HUES64 (cell line): Measurements from ENCODE around the gene COA3. TPM values are rescaled to one million over a fixed set of nuclear protein-coding genes. Genes with fewer than 3 reads are reported as not detected.
A peak's percentile ranks its signal among the peaks of the same experiment; 100 is the strongest.

Experiments used
- H3K27ac ChIP-seq: 2 replicates; pipeline ENCODE4 v1.7.0; 2013; ENCODE audit warnings: low read depth, low read length, inconsistent platforms
- H3K27me3 ChIP-seq: 2 replicates; pipeline ENCODE4 v1.6.1; 2013; ENCODE audit warnings: mild to moderate bottlenecking, low read length; ENCODE audit not compliant: insufficient read depth
- H3K36me3 ChIP-seq: 2 replicates; pipeline ENCODE4 v1.6.1; 2013; ENCODE audit warnings: mild to moderate bottlenecking, low read length; ENCODE audit not compliant: insufficient read depth
- H3K4me1 ChIP-seq: 2 replicates; pipeline ENCODE4 v1.6.1; 2013; ENCODE audit warnings: mild to moderate bottlenecking, low read length, moderate library complexity; ENCODE audit not compliant: insufficient read depth
- H3K4me3 ChIP-seq: 2 replicates; pipeline ENCODE4 v1.5.1; 2013; ENCODE audit warnings: mild to moderate bottlenecking, low read length, moderate library complexity
- H3K9ac ChIP-seq: 2 replicates; pipeline ENCODE4 v1.6.1; 2013; ENCODE audit warnings: mild to moderate bottlenecking, low read depth, low read length
- H3K9me3 ChIP-seq: 2 replicates; pipeline ENCODE4 v1.6.1; 2013; ENCODE audit warnings: low read depth, low read length; ENCODE audit not compliant: insufficient read depth
- WGBS: fragments of 150-250, 120-280 bp; methylation state at CpG from one replicate; pipeline ENCODE4 v1.1.7; 2013; ENCODE audit warnings: missing lambda C conversion rate; 5-methylcytosine and 5-hydroxymethylcytosine counted together
- polyA plus RNA-seq, 2 experiments: library from polyadenylated mRNA; stranded (reverse); fragments of 50-300 nt; gene quantifications; one replicate each; pipeline ENCODE4 v1.2.3, GENCODE V29; 2013

COA3 gene, protein sequence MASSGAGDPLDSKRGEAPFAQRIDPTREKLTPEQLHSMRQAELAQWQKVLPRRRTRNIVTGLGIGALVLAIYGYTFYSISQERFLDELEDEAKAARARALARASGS
- polyA plus RNA-seq (2013, experiment 1 of 2), result 66.8 TPM
- polyA plus RNA-seq (2013, experiment 2 of 2), result 62.1 TPM

DNA sequence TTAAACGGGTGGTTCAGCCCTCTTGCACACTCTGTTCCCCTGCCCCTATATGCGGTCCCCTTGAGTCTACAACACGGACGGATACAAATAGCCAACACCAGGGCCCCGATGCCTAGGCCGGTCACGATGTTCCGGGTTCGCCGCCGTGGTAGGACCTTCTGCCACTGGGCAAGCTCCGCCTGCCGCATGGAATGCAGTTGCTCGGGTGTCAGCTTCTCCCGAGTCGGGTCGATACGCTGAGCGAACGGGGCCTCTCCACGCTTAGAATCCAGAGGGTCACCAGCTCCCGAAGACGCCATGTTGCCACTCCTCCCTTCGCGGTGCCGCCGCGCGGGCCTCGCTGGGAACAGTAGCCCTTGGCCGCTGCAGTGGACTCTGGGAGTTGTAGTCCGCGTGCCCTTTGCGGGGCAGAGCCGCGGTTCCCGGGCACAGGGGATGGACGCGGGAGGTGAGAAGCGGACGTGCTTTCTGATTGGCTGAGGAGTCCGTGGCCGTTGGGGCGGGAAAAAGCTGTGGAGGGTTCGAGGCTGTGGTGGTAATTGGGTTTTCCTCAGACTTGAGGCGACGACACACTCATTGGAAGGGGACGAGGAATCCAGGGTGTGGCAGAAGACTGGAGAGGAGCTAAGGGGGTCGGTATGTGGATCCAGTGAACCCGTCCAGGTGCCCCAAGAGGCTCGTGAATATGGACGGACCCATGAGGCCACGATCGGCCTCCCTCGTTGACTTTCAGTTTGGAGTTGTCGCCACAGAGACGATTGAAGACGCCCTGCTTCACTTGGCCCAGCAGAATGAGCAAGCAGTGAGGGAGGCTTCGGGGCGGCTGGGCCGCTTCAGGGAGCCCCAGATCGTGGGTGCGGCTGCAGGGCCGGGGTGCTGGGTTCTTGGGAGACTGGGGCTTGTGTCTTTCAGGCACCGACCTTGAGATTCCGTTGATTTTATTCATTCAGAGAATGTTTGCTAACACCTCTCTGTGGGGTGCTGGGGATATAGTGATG lies at the start of gene COA3, which contains the start of gene CNTD1:
COA3 (minus strand) TSS at position 322 of the 998 bp plus-strand sequence; CDS start at position 299, 23 bp downstream.
CNTD1 (plus strand) TSS at position 479 of the 998 bp plus-strand sequence; CDS start at position 686, 207 bp downstream.
- H3K4me1 ChIP-seq, result peaks cover 3% of the 10 kb centered on the region; the same call in 1 of the 2 replicates
- peaks cover 15% of the 10 kb centered on the region; the same call in 1 of the 2 replicates for H3K36me3 ChIP-seq
- H3K4me3 ChIP-seq, result peak within 1 kb of the TSS; percentile 95
- H3K9me3 ChIP-seq, result no peaks in the 10 kb centered on the region
- WGBS, result 29% methylated on average over 66 of the region's 66 CpGs
- no peak within 1 kb of the TSS for H3K27ac ChIP-seq
- H3K27me3 ChIP-seq, result peaks cover 24% of the 10 kb centered on the region
- peak within 1 kb of the TSS; percentile 90 for H3K9ac ChIP-seq

DNA sequence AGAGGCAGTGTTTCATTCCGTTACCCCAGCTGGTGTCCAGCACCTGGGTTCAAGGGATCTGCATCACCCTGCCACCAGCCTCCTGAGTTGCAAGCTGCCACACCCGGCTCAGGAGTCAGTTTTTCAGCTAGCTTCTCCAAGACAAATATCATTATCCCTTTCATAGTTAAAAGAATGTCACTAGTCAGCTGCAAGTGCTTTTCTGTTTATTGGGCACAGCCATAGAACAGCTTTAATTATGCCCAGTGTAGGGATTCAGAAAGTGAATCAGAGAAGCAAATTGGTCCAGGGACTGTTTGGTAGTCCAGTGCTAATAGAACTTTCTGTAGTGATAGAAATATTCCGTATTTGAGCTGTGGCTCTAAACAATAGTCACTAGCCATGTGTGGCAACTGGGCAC lies 49.6 kb upstream of the COA3 start:
- H3K9me3 ChIP-seq, result no peaks in the 10 kb centered on the region
- peaks cover 26% of the 10 kb centered on the region for H3K36me3 ChIP-seq
- H3K4me1 ChIP-seq, result no peaks in the 10 kb centered on the region
- H3K4me3 ChIP-seq, result no peak overlapping the region
- H3K27me3 ChIP-seq, result no peaks in the 10 kb centered on the region
- no peak overlapping the region for H3K27ac ChIP-seq
- H3K9ac ChIP-seq, result no peak overlapping the region
- 77% methylated on average over 3 of the region's 3 CpGs for WGBS

DNA sequence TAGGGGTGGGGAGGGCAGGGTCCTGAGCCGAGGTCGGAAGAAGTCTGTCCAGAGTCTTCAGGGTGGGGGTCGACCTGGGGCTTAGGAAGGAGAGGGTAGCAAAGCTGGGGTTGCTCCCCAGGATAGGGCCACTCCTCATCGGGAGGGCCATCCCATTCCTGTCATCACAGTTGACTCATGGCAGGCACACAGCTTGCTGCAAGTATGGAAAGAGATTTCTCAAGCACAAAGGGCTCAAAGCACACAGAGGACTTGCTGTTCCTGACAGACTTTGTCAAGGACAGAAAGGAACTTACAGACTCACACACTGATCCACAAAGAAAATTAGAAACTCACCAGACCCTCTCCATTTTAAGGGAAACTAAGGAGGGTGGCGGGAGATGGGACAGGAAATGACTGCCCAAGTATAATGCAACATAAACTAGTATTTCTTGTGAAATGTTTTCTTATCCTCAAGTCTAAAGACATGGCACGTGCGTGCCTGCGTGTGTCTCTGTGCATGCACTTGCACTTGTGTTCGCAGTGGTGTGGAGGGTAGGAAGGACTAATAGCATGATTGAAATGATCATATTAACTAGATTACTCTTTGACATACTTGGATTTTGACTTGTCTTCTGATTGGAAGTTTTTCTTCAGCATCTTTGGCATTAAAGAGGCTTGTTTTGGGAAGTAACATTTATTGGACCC lies 48.2 kb upstream of the COA3 start:
- H3K36me3 ChIP-seq, result peaks cover 40% of the 10 kb centered on the region
- H3K4me3 ChIP-seq, result no peak overlapping the region
- H3K9ac ChIP-seq, result no peak overlapping the region
- no peak overlapping the region for H3K27ac ChIP-seq
- H3K4me1 ChIP-seq, result no peaks in the 10 kb centered on the region
- 90% methylated on average over 9 of the region's 9 CpGs for WGBS
- no peaks in the 10 kb centered on the region for H3K9me3 ChIP-seq
- H3K27me3 ChIP-seq, result no peaks in the 10 kb centered on the region

DNA sequence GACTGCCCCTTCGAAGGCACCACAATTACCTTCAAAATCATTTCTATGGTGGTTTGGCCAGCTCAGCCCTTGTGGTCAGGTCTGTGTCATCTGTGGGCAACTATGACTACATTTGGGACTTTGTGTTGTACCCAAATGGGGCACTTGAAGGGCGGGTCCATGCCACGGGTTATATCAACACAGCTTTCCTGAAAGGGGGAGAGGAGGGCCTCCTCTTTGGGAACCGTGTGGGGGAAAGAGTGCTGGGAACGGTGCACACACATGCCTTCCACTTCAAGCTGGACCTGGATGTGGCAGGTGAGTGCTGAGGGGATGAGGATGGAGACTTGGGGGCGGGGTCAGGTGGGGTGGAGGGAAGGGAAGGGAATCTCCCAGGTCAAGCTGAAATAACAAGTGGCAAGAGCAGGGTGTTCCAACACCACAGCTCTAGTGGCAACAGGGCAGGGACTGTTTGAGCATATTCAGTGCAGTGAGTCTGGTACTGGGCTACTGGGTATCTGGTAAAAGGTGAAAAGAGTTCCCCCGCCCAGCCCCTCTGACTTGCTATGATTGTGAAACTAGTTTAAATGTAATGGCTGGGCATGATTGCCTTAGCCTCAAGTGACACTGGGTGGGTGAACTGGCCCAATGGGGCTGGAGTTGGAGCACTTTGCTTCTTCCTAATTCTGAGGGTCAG lies 47.6 kb upstream of the COA3 start:
- H3K4me1 ChIP-seq, result no peaks in the 10 kb centered on the region
- WGBS, result 90% methylated on average over 6 of the region's 7 CpGs
- H3K27me3 ChIP-seq, result no peaks in the 10 kb centered on the region
- no peak overlapping the region for H3K4me3 ChIP-seq
- H3K9ac ChIP-seq, result no peak overlapping the region
- no peaks in the 10 kb centered on the region for H3K9me3 ChIP-seq
- H3K27ac ChIP-seq, result no peak overlapping the region
- H3K36me3 ChIP-seq, result peaks cover 46% of the 10 kb centered on the region

DNA sequence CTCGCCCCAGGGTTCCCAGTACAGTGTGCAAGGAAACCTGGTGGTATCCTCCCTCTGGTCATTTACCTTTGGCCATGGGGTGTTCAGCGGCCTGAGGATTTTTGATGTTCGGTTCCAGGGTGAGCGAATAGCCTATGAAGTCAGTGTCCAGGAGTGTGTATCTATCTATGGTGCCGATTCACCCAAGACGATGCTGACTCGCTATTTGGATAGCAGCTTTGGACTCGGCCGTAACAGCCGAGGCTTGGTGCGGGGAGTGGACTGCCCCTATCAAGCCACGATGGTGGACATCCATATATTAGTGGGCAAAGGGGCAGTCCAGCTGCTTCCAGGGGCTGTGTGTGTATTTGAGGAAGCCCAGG lies 47.0 kb upstream of the COA3 start:
- Histone ChIP-seq H3K4me1 (no peaks in the 10 kb centered on the region), H3K9me3 (no peaks in the 10 kb centered on the region), H3K9ac (no peak overlapping the region), H3K4me3 (no peak overlapping the region), H3K36me3 (peaks cover 51% of the 10 kb centered on the region), H3K27me3 (no peaks in the 10 kb centered on the region), H3K27ac (no peak overlapping the region)
- WGBS, result 96% methylated on average over 12 of the region's 12 CpGs

DNA sequence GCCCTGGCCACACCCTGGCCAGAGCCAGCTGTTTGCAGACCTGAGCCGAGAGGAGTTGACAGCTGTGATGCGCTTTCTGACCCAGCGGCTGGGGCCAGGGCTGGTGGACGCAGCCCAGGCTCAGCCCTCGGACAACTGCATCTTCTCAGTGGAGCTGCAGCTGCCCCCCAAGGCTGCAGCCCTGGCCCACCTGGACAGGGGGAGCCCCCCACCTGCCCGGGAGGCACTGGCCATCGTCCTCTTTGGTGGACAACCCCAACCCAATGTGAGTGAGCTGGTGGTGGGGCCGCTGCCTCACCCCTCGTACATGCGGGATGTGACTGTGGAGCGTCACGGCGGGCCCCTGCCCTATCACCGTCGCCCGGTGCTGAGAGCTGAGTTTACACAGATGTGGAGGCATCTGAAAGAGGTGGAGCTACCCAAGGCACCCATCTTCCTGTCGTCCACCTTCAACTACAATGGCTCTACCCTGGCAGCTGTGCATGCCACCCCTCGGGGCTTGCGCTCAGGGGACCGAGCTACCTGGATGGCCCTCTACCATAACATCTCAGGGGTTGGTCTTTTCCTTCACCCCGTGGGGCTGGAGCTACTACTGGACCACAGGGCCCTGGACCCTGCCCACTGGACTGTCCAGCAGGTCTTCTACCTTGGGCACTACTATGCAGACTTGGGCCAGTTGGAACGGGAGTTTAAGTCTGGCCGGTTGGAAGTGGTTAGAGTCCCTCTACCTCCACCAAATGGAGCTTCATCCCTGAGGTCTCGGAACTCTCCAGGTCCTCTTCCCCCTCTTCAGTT lies 46.5 kb upstream of the COA3 start:
- H3K36me3 ChIP-seq, result peaks cover 57% of the 10 kb centered on the region
- H3K27me3 ChIP-seq, result no peaks in the 10 kb centered on the region
- WGBS, result 95% methylated on average over 24 of the region's 24 CpGs
- no peak overlapping the region for H3K4me3 ChIP-seq
- H3K9ac ChIP-seq, result no peak overlapping the region
- H3K9me3 ChIP-seq, result no peaks in the 10 kb centered on the region
- H3K27ac ChIP-seq, result no peak overlapping the region
- no peaks in the 10 kb centered on the region for H3K4me1 ChIP-seq

DNA sequence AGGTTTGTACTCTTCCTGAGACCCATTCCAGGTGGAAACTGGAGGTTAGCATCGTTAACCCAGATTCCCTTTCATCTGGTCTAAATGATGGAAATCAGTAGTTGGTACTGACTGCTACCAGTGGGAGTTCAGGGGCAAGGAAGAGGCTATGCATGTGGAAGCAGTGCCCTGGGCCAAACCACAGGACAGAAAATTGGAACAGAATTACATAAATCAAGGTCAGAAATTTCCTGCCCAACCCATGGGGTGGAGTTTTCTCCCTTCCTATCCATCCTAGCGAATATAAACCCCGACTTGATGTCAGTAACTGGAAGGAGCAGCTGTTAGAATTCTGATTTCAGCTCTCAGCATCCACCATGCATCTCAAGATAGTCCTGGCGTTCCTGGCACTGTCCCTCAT lies 45.8 kb upstream of the COA3 start, which contains the start of gene AOC2:
AOC2 (plus strand) TSS at position 310 of the 400 bp plus-strand sequence; CDS start at position 357, 47 bp downstream.
- WGBS, result 95% methylated on average over 4 of the region's 4 CpGs
- no peaks in the 10 kb centered on the region for H3K9me3 ChIP-seq
- no peak within 1 kb of the TSS for H3K27ac ChIP-seq
- no peak within 1 kb of the TSS for H3K4me3 ChIP-seq
- H3K36me3 ChIP-seq, result peaks cover 63% of the 10 kb centered on the region
- no peak within 1 kb of the TSS for H3K9ac ChIP-seq
- no peaks in the 10 kb centered on the region for H3K4me1 ChIP-seq
- no peaks in the 10 kb centered on the region for H3K27me3 ChIP-seq

DNA sequence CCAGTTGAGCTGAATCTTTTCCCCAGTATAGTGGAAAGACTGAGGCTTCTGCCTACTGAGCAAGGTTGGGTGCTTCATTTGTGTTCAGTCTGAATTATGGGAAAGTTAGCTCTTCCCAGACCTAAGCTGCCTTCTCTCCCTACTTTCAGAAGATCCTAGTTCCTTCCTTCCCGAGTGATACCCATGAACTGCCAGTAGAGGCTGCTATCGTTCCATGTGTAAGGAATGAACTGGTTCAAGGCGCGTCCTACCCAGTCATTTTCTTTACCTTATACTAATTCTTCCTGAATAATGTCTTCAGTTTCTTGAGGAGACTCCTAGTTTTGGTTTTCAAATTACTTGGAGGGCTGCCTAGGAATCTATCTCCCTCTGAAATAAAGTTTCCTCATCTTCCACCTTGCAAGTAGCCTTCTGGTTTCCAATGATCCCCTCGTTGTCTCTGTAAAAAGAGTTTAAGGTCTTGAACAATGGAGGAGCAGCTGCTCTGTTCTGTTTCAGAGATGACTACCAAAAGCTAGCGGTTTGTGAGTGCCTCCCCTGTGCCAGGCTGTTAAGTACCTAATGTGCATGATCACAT lies 44.9 kb upstream of the COA3 start:
- Histone ChIP-seq H3K27me3 (no peaks in the 10 kb centered on the region), H3K36me3 (peaks cover 71% of the 10 kb centered on the region), H3K9ac (no peak overlapping the region), H3K27ac (no peak overlapping the region), H3K4me1 (no peaks in the 10 kb centered on the region), H3K4me3 (no peak overlapping the region), H3K9me3 (no peaks in the 10 kb centered on the region)
- WGBS, result 64% methylated on average over 6 of the region's 6 CpGs

DNA sequence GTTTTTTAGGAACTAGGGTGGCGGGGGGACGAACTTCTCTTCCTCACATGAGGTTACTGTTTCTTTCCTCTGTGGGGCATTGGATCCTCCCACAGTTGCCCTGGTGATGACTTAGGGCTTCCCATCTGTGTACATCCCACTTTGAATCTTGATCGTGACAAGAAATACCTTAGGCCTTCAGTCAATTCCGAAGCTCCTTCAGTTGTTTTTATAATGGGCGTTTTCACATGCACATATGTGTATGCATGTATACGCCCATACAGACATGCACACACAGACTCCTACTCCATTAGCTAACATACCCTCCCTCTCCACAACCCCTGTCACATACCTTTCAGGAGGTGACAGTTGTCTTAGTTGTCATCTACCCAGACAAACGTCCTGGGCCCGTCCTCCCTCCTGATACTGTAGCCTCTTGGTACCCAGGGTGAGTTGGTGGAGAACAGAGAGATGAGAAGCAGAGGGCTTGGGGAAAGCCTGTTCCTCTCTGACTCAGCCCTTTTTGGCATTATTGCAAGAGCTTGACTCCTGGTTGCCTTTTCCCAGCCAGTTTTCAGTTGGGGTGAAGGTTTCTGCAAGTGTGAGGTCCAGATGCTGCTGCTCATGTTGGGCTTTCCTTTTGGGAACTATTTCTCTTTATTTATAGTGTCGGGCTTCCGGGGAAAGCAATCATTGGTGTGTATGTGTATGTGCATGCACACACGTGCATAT lies 43.6 kb upstream of the COA3 start:
- Histone ChIP-seq H3K4me3 (no peak overlapping the region), H3K27me3 (no peaks in the 10 kb centered on the region), H3K4me1 (no peaks in the 10 kb centered on the region), H3K9me3 (no peaks in the 10 kb centered on the region), H3K36me3 (peaks cover 84% of the 10 kb centered on the region), H3K27ac (no peak overlapping the region), H3K9ac (no peak overlapping the region)
- WGBS, result 93% methylated on average over 11 of the region's 11 CpGs
